Panc1 (cell line): ENCODE measurements around the gene PGAM2.

ENCODE experiments used
- POLR2AphosphoS5 ChIP-seq: IDR thresholded peaks from 2 replicates; pipeline ENCODE4 v1.6.1; 2012; ENCODE audit warnings: mild to moderate bottlenecking, low read depth, low read length, moderate library complexity
- SIN3A ChIP-seq: IDR thresholded peaks from 2 replicates; pipeline ENCODE4 v1.6.1; 2012; ENCODE audit warnings: low read depth, mild to moderate bottlenecking, low read length, moderate library complexity, borderline replicate concordance; ENCODE audit not compliant: insufficient read depth
- TCF7L2 ChIP-seq: IDR thresholded peaks from 2 replicates; pipeline ENCODE4 v1.6.1; 2011; ENCODE audit warnings: mild to moderate bottlenecking, low read depth, low read length, inconsistent platforms
- TF ChIP-seq, protein P1 (sequence below): fragments of 450-650 bp; IDR thresholded peaks from 2 replicates; pipeline ENCODE4 v1.5.1; 2017; ENCODE audit warnings: mild to moderate bottlenecking
- TF ChIP-seq, protein P2 (sequence below), 2 experiments: IDR thresholded peaks; 2 replicates each; pipeline ENCODE4 v1.6.1; 2011 to 2012; ENCODE audit warnings: low read depth in 2 of 2, control low read depth in 1 of 2, low read length in 1 of 2, mild to moderate bottlenecking in 1 of 2, moderate library complexity in 1 of 2; ENCODE audit not compliant: insufficient read depth in 1 of 2

DNA sequence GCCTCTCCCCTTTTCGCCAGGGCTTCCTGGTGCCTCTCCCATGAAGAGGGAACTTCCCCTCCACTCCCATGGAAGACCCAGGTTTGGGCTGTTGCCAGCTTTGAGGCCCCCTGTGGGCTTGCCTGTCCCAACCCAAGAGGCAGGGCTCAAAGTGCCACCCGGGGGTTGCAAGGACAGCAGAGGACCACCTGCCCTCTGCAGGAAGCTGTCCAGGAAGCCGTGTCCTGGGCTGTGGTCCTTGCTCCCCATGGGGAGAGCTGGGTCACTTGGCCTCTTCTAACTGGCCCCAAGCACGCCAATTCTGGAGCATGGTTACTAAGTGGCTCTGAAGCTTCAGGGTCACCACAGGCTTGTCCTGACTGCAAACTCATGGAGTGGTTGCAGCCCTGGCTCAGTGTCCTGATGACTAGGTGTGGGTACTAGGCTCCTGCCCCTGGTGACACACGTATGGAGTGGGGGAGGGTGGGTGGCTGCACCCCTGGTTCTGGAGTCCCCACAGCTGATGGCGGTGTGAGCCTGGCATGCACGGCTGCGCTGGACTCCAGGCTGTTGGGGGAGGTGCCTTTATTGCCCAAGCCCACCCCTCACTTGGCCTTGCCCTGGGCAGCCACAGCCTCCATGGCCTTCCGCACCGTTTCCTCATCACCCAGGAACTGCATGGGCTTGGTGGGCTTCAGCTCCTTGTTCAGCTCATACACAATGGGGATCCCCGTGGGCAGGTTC, 3.0 kb downstream of the PGAM2 start:
- TF ChIP-seq, protein P1, sequence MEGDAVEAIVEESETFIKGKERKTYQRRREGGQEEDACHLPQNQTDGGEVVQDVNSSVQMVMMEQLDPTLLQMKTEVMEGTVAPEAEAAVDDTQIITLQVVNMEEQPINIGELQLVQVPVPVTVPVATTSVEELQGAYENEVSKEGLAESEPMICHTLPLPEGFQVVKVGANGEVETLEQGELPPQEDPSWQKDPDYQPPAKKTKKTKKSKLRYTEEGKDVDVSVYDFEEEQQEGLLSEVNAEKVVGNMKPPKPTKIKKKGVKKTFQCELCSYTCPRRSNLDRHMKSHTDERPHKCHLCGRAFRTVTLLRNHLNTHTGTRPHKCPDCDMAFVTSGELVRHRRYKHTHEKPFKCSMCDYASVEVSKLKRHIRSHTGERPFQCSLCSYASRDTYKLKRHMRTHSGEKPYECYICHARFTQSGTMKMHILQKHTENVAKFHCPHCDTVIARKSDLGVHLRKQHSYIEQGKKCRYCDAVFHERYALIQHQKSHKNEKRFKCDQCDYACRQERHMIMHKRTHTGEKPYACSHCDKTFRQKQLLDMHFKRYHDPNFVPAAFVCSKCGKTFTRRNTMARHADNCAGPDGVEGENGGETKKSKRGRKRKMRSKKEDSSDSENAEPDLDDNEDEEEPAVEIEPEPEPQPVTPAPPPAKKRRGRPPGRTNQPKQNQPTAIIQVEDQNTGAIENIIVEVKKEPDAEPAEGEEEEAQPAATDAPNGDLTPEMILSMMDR, result no peak
- TF ChIP-seq POLR2AphosphoS5, result no peak
- no peak for TF ChIP-seq TCF7L2
- TF ChIP-seq, protein P2, sequence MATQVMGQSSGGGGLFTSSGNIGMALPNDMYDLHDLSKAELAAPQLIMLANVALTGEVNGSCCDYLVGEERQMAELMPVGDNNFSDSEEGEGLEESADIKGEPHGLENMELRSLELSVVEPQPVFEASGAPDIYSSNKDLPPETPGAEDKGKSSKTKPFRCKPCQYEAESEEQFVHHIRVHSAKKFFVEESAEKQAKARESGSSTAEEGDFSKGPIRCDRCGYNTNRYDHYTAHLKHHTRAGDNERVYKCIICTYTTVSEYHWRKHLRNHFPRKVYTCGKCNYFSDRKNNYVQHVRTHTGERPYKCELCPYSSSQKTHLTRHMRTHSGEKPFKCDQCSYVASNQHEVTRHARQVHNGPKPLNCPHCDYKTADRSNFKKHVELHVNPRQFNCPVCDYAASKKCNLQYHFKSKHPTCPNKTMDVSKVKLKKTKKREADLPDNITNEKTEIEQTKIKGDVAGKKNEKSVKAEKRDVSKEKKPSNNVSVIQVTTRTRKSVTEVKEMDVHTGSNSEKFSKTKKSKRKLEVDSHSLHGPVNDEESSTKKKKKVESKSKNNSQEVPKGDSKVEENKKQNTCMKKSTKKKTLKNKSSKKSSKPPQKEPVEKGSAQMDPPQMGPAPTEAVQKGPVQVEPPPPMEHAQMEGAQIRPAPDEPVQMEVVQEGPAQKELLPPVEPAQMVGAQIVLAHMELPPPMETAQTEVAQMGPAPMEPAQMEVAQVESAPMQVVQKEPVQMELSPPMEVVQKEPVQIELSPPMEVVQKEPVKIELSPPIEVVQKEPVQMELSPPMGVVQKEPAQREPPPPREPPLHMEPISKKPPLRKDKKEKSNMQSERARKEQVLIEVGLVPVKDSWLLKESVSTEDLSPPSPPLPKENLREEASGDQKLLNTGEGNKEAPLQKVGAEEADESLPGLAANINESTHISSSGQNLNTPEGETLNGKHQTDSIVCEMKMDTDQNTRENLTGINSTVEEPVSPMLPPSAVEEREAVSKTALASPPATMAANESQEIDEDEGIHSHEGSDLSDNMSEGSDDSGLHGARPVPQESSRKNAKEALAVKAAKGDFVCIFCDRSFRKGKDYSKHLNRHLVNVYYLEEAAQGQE (IDR thresholded peaks at IDR 0.05; ENCODE audit: insufficient read depth in 1 of 2, low read depth in 2 of 2, low read length in 1 of 2), result no peak
- TF ChIP-seq SIN3A, result no peak
